Heart right ventricle (tissue), 16 donors: Measurements from ENCODE around the gene LSS. TPM values are rescaled to one million over a fixed set of nuclear protein-coding genes. Genes with fewer than 3 reads are reported as not detected.
A peak's percentile ranks its signal among the peaks of the same experiment; 100 is the strongest.

Source experiments
- ATAC-seq, 8 donors: fragments of 200-7000 bp; cut with Tn5 transposase; one replicate each; pipeline ENCODE4 v1.9.1; 2020; ENCODE audit warnings: mild to moderate bottlenecking in 8 of 8, moderate library complexity in 8 of 8, moderate number of reproducible peaks in 1 of 8
- DNase-seq, 2 donors: peaks; one replicate each; pipeline ENCODE4 v3.0.0-alpha.2; 2020
- H3K27ac ChIP-seq, 10 donors: fragments of 200-600 bp; sonication (generic) in 2 of 10; one replicate each; pipeline versions ENCODE4 v1.5.0 to v1.8.0; 2020 to 2022; ENCODE audit warnings: mild to moderate bottlenecking in 3 of 10
- H3K27me3 ChIP-seq, 7 donors: fragments of 200-600 bp; one replicate each; pipeline ENCODE4 v1.8.0; 2021 to 2022; ENCODE audit warnings: mild to moderate bottlenecking in 2 of 7
- H3K36me3 ChIP-seq, 9 donors: fragments of 200-600 bp; sonication (generic) in 1 of 9; one replicate each; pipeline versions ENCODE4 v1.5.0 to v1.8.0; 2020 to 2022; ENCODE audit warnings: mild to moderate bottlenecking in 2 of 9
- H3K4me1 ChIP-seq, 9 donors: fragments of 200-600 bp; sonication (generic) in 1 of 9; one replicate each; pipeline versions ENCODE4 v1.5.0 to v1.8.0; 2020 to 2022; ENCODE audit warnings: mild to moderate bottlenecking in 4 of 9
- H3K4me3 ChIP-seq, 10 donors: fragments of 200-600 bp; sonication (generic) in 2 of 10; one replicate each; pipeline versions ENCODE4 v1.5.0 to v1.8.0; 2020 to 2022; ENCODE audit warnings: mild to moderate bottlenecking in 7 of 10, moderate library complexity in 2 of 10
- H3K9me3 ChIP-seq, 11 donors: fragments of 200-600 bp in 10 of 11; sonication (generic) in 2 of 11; one replicate each; pipeline versions ENCODE4 v1.5.0 to v1.8.0; 2013 to 2022; ENCODE audit warnings: mild to moderate bottlenecking in 2 of 11, control low read depth in 1 of 11, moderate library complexity in 1 of 11
- CTCF ChIP-seq, 9 donors: fragments of 200-600 bp; sonication (generic) in 2 of 9; IDR thresholded peaks; one replicate each; pipeline versions ENCODE4 v1.5.0 to v1.8.0; 2021 to 2022; ENCODE audit warnings: antibody characterized with exemption in 9 of 9, mild to moderate bottlenecking in 5 of 9, moderate library complexity in 1 of 9
- WGBS, 2 donors: extraction: QIAGEN DNeasy Blood & Tissue Kit; methylation state at CpG; one replicate each; pipeline ENCODE4 v1.1.7; 2013; ENCODE audit warnings: inconsistent platforms in 1 of 2; 5-methylcytosine and 5-hydroxymethylcytosine counted together
- intact Hi-C, 10 donors: fragments of 100-400 bp; cut with DNase I; formaldehyde crosslinking; loops; one replicate each; pipeline versions ENCODE4 v1.11.1 to v1.14.2; 2022
- polyA plus RNA-seq, 2 donors: library from polyadenylated mRNA; stranded (reverse); fragments of 200-250 nt; gene quantifications; one replicate each; pipeline ENCODE4 v1.2.3, GENCODE V29; 2013
- total RNA-seq, 10 donors: library from RNA; stranded (reverse); fragmentation: NEBNext Ultra II Directional in 3 of 10; extraction: Animal tissue kit (Norgen Biotek cat#: 25700) in 3 of 10; gene quantifications; one replicate each; pipeline versions ENCODE4 v1.2.1 to v1.2.4, GENCODE V29; 2021 to 2023
- donor health status: Arrhythmogenic right ventricular cardiomyopathy.
- donor health status: ischemic (EF 13 %, LVEDD 7.1; RV severe dilation, severe dysfunction).
- donor health status: healthy with polysubstance abuse.
- donor health status: DM: no; HTN: yes; CAD: no.
- donor health status: DM: no; HTN: no; CAD: no.
- donor health status: ischemic (EF 25% LVEDD 6.9; RV normal size, moderate dysfunction).
- donor health status: ischemic (EF 25% LVEDD 5.7; RV mildly dilated, moderate dysfunction).
- donor health status: healthy.
- donor health status: DM: yes; HTN: yes; CAD: no.
- donor health status: Ischemic cardiomyopathy.
- donor health status: ischemic (EF 35%, LVEDD 5.7; RV mildly dilated, moderate dysfunction).
- donor health status: nonischemic (EF 11% LVEDD 7.7; RV severe dilation, severe dysfunction).
- donor health status: DM: yes; HTN: yes; CAD: no.
- donor health status: PGD.
- donor health status: ischemic (EF 29% LVEDD 5.4; RV normal size, mild dysfunction).
- donor health status: nonischemic (EF 23%, LVEDD 6.1; RV moderate dilation, normal function).

LSS gene
- total and polyA plus RNA-seq, 12 donors = 22.5 to 74.7 (median 40.7) TPM

GRCh38 chr21:46246345-46246744, 17.8 kb upstream of the LSS start:
- 84 to 85% methylated on average over 6 of the region's 6 CpGs for WGBS, 2 donors
- intact Hi-C loops = no loop called here
- peaks cover 0 to 5% (median 0%) of the 10 kb centered on the region in 9 donors for H3K4me1 ChIP-seq

DNA sequence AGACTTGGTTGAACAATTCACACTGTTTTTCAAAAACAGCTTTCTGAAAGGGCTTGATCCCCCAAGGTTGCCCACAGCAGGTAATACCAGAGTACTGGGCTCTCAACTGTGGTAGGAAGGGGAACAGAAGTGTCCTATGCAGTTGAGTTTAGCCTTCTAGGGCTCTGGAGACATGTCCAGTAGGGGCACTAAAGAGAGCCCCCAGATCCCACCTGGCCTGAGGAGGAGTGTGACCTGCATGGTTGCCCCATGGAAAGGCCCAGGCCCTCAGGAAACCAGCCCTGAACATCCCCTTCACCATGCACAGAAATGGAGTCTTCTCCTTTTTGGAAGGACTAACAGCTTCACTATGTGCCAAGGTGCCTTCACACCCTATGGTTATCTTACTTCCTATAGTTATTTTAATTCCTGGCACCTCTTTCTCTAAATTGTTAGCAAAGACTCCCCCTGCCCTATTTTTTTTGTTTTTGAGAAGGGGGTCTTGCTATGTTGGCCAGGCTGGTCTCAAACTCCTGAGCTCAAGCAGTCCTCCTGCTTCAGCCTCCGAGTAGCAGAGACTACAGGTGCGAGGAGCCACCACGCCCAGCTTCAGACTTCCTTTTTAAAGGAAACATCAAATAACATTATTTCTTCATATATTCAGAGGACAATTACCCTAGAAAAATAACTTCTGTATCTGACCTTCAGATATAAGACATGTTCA, 16.8 kb upstream of the LSS start:
- H3K4me3 ChIP-seq = no peak overlapping the region
- no peak for DNase-seq
- peaks cover 0 to 100% (median 61%) of the 10 kb centered on the region in 9 donors for H3K36me3 ChIP-seq
- H3K27me3 ChIP-seq = no peaks in the 10 kb centered on the region
- 80 to 95% methylated on average over 3 of the region's 3 CpGs for WGBS, 2 donors
- H3K4me1 ChIP-seq = peaks cover 0 to 5% (median 0%) of the 10 kb centered on the region in 9 donors
- no peak for ATAC-seq
- intact Hi-C loops = no loop called here
- H3K27ac ChIP-seq = no peak overlapping the region
- no peak for TF ChIP-seq CTCF (IDR thresholded peaks at IDR 0.05)
- no peaks in the 10 kb centered on the region for H3K9me3 ChIP-seq

More at GRCh38 chr21:46246345-46246744, 17.8 kb upstream of the LSS start:
- ATAC-seq (no peak), DNase-seq (no peak)
- TF ChIP-seq CTCF (IDR thresholded peaks at IDR 0.05) = no peak
- Histone ChIP-seq H3K36me3 (peaks cover 0 to 100% (median 57%) of the 10 kb centered on the region in 9 donors), H3K9me3 (no peaks in the 10 kb centered on the region), H3K27me3 (no peaks in the 10 kb centered on the region), H3K4me3 (no peak overlapping the region), H3K27ac (no peak overlapping the region)

GRCh38 chr21:46244602-46245001, 16.0 kb upstream of the LSS start:
- Histone ChIP-seq H3K27me3 (no peaks in the 10 kb centered on the region), H3K27ac (no peak overlapping the region), H3K9me3 (no peaks in the 10 kb centered on the region), H3K4me1 (peaks cover 0 to 5% (median 0%) of the 10 kb centered on the region in 9 donors), H3K4me3 (no peak overlapping the region), H3K36me3 (peaks cover 0 to 100% (median 68%) of the 10 kb centered on the region in 9 donors)
- ATAC-seq = peak in 2 of 8 donors; percentile 27 to 39
- WGBS, 2 donors = 90 to 93% methylated on average over 8 of the region's 8 CpGs
- intact Hi-C loops = no loop called here
- no peak for DNase-seq
- TF ChIP-seq CTCF (IDR thresholded peaks at IDR 0.05) = no peak

- Histone ChIP-seq H3K9me3 (no peaks in the 10 kb centered on the region), H3K36me3 (peaks cover 0 to 100% (median 68%) of the 10 kb centered on the region in 9 donors), H3K27me3 (no peaks in the 10 kb centered on the region), H3K4me1 (peaks cover 0 to 5% (median 0%) of the 10 kb centered on the region in 9 donors), H3K27ac (no peak overlapping the region), H3K4me3 (no peak overlapping the region)
- 91 to 93% methylated on average over 3 of the region's 3 CpGs for WGBS, 2 donors
- intact Hi-C loops = no loop called here
- no peak for TF ChIP-seq CTCF (IDR thresholded peaks at IDR 0.05)
- ATAC-seq = no peak
- DNase-seq = no peak
These were observed 15.4 kb upstream of the LSS start for GRCh38 chr21:46243960-46244361.
